IPS-11a (cell line): Measurements from ENCODE around the gene SVOPL.

ENCODE experiments used
- H3K4me3 ChIP-seq: one replicate; pipeline ENCODE4 v1.5.1; 2013; ENCODE audit warnings: low read depth, low read length, control low read depth

The SVOPL gene

GRCh38 chr7:138565071-138565450 lies 136.1 kb downstream of the SVOPL start:
- H3K4me3 ChIP-seq = no peak overlapping the region

- H3K4me3 ChIP-seq = no peak overlapping the region
Measured at GRCh38 chr7:138564365-138564764, 136.8 kb downstream of the SVOPL start.

- no peak overlapping the region for H3K4me3 ChIP-seq
Measured at GRCh38 chr7:138563808-138564207, 137.4 kb downstream of the SVOPL start.

GRCh38 chr7:138559448-138559847 lies 141.7 kb downstream of the SVOPL start:
- no peak overlapping the region for H3K4me3 ChIP-seq

GRCh38 chr7:138556771-138557484 lies 144.2 kb downstream of the SVOPL start:
- no peak overlapping the region for H3K4me3 ChIP-seq

- H3K4me3 ChIP-seq = no peak overlapping the region
Measured at GRCh38 chr7:138555684-138556083, 145.5 kb downstream of the SVOPL start.

- H3K4me3 ChIP-seq = no peak overlapping the region
Measured at GRCh38 chr7:138554674-138555073, 146.5 kb downstream of the SVOPL start.

- H3K4me3 ChIP-seq = no peak overlapping the region
Measured at GRCh38 chr7:138553805-138554204, 147.4 kb downstream of the SVOPL start.

- no peak overlapping the region for H3K4me3 ChIP-seq
Measured at GRCh38 chr7:138551102-138551501, 150.1 kb downstream of the SVOPL start.

- H3K4me3 ChIP-seq = no peak overlapping the region
Measured at GRCh38 chr7:138550337-138550736, 150.8 kb downstream of the SVOPL start.

- H3K4me3 ChIP-seq = no peak overlapping the region
Measured at GRCh38 chr7:138549082-138549481, 152.1 kb downstream of the SVOPL start.

- no peak overlapping the region for H3K4me3 ChIP-seq
Measured at GRCh38 chr7:138546829-138547228, 154.3 kb downstream of the SVOPL start.

GRCh38 chr7:138546064-138546619 lies 155.0 kb downstream of the SVOPL start:
- no peak overlapping the region for H3K4me3 ChIP-seq

GRCh38 chr7:138545123-138545522 lies 156.0 kb downstream of the SVOPL start:
- H3K4me3 ChIP-seq = no peak overlapping the region
